SIG-M5 (cell line): Measurements from ENCODE around the gene GABRB1.

Experiments used
- DNase-seq: peaks from one replicate; lab custom pipeline; 2025; lab: John Stamatoyannopoulos, UW

Gene GABRB1

GRCh38 chr4:47031011-47031678, at the start of gene GABRB1:
GABRB1 (plus strand) TSS chr4:47031567.
- no peak for DNase-seq

- DNase-seq = no peak
These were observed 46.6 kb upstream of the GABRB1 start for GRCh38 chr4:46984781-46985180.

- DNase-seq = peak; percentile 15
These were observed 44.3 kb upstream of the GABRB1 start for GRCh38 chr4:46986922-46987638.

GRCh38 chr4:46992338-46992737, 39.0 kb upstream of the GABRB1 start:
- no peak for DNase-seq

GRCh38 chr4:46993075-46994006, 38.0 kb upstream of the GABRB1 start, which contains the start of gene GABRA4:
GABRA4 (minus strand) TSS chr4:46993581; CDS start chr4:46993424, 157 bp downstream.
- DNase-seq = no peak

- no peak for DNase-seq
These were observed 37.4 kb upstream of the GABRB1 start for GRCh38 chr4:46994007-46994405.

GRCh38 chr4:46999566-46999965, 31.8 kb upstream of the GABRB1 start:
- DNase-seq = no peak

- DNase-seq = no peak
These were observed 31.0 kb upstream of the GABRB1 start for GRCh38 chr4:47000406-47000805.

GRCh38 chr4:47002580-47002979, 28.8 kb upstream of the GABRB1 start:
- DNase-seq = no peak

GRCh38 chr4:47010347-47010911, 20.9 kb upstream of the GABRB1 start:
- DNase-seq = no peak

- DNase-seq = no peak
These were observed 20.4 kb upstream of the GABRB1 start for GRCh38 chr4:47010912-47011446.

GRCh38 chr4:47012676-47013075, 18.7 kb upstream of the GABRB1 start:
- DNase-seq = no peak

- DNase-seq = no peak
These were observed 18.0 kb upstream of the GABRB1 start for GRCh38 chr4:47013373-47013772.

GRCh38 chr4:47017081-47017480, 14.3 kb upstream of the GABRB1 start:
- no peak for DNase-seq

- no peak for DNase-seq
These were observed 13.9 kb upstream of the GABRB1 start for GRCh38 chr4:47017494-47017893.

GRCh38 chr4:47031751-47032404, 511 bp downstream of the GABRB1 start:
- no peak for DNase-seq

- no peak for DNase-seq
These were observed 1.2 kb downstream of the GABRB1 start for GRCh38 chr4:47032405-47033106.

- DNase-seq = no peak
These were observed 6.9 kb downstream of the GABRB1 start for GRCh38 chr4:47038263-47038662.

- no peak for DNase-seq
These were observed 9.5 kb downstream of the GABRB1 start for GRCh38 chr4:47040828-47041227.

- DNase-seq = no peak
These were observed 12.5 kb downstream of the GABRB1 start for GRCh38 chr4:47043821-47044220.

GRCh38 chr4:47045261-47045660, 13.9 kb downstream of the GABRB1 start:
- no peak for DNase-seq
